A204.1 (cell line): ENCODE results near the gene TAOK3.
"Not testable (repeated sequence)": the region's sequence is repeated elsewhere in the genome, so short reads cannot be mapped to it uniquely, and the experiment has no call there.

Experiments
- FAIRE-seq: peaks from 2 replicates; lab custom pipeline; 2012; peaks lifted over from hg19 to GRCh38; lab: Jason Lieb, UNC

The TAOK3 gene

GRCh38 chr12:118372541-118373495 is at the start of gene TAOK3:
TAOK3 (minus strand) TSS chr12:118372907; CDS start chr12:118255567, 117,340 bp downstream.
- peak; percentile 87 for FAIRE-seq

- no peak for FAIRE-seq
Measured at GRCh38 chr12:118420673-118421072, 48.0 kb upstream of the TAOK3 start.

DNA sequence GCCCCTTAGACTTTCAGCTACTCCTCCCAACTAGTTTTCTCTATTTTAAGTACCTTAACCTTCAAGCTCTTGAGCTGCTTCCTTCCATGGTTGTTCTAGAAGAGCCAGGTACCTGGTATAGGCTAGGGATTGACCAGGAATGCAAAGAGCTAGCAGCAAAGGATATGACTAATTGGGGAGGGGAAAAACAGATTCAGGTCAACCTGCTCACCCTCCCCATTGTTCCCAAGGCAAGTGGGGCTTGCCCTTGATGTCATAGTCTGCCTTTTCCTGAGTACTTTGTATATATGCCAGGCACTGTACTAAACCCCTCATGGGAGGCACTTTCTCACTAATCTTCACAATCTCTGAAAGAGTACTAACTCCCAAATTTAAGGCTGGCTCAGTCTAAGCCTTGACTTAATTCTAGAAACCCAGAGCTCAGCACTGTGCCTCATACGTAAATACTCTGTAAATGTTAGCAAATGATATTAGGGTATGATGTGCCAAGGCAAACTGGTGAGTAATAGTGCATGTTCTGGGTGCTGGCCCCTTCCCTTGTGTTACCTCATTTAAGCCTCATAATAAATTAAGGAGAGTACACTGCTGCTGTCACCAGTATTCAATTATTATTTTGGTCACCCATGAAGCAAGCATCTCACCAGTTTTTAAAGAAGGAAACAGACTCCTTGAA is 45.8 kb upstream of the TAOK3 start:
- no peak for FAIRE-seq

DNA sequence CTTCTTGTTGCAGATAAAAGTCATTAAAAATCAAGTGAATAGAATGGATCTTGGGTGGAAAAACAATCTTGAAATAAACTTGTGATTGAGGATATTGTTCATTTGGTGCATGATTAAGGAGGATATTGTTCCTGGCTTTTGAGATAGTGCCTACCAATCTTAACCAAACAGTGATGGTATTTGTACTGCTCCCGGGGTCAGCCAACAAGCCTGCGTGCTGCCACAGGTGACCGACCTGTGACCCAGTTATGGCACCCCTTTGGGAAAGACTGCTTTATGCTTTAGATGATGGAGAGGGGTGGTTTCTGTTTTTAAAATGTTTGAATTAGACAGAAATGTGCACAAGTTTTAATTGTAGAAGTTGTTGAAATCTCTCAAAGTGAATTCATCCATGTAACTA is 45.2 kb upstream of the TAOK3 start:
- no peak for FAIRE-seq

- FAIRE-seq = no peak
Measured at GRCh38 chr12:118409834-118410233, 37.1 kb upstream of the TAOK3 start.

GRCh38 chr12:118408241-118408640 is 35.5 kb upstream of the TAOK3 start:
- not testable (repeated sequence) for FAIRE-seq

DNA sequence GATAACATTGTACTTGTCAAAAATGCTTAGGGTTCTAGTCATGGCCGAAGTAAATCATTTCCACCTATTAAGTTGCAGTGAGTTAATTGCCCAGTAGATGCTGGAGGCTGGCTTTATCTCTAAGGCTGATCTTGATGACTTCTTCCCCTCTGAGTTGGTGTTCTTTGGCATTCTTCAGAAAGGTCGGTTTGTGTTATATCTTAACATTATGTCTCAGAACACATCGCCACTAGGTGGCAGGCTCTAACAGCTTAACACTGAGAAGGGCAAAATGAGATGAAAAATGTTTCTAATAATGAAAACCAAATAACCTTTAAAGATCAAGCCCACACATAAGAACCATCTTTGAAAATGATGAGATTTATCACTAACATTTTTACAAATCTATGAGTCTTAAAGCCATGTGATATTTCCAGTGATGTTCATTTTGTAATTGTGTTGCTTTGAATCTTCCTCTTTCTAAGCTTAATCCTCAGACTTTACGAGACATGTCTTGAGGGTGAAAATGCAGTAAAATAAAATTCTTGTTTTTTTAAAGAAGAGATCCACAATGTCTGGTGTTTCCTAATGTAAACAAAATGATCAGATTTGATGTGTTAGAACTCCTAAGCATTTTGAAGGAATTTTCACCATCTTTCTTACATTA is 32.3 kb upstream of the TAOK3 start:
- peak; percentile 93 for FAIRE-seq

DNA sequence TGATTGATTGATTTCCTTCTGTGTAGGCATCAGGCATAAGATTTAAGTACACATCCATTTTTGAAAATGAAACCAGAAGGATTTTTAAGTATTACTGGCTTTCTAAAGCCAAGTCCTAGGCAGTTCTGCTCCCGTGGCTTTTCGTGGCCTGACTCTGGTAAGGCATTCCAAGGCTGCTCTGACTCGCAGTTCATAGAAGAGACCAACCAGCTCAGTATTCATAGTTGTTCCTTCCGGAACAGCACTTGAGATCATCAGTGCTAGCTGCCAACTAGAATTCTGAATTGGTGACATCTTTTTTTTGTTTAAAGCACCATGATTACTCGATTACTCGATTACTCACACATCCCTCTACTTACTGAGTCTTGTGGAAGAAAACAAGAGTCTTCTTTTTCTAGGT is 29.5 kb upstream of the TAOK3 start:
- no peak for FAIRE-seq

DNA sequence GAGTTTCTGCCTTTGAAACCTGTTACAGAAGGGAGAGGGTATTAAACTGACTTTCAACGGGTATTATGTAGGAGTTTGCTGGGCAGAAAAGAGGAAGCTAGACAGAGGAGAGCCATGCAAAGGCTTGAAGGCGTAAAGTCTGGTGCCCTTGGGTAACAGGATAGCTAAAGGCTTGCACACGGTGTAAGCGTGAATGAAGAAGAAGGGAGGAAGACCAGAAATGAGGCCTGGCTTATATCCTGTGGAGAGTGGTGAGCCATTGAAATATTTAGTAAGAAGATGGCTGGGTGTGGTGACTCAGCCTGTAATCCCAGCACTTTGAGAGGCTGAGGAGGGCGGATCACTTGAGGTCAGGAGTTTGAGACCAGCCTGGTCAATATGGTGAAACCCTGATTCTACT is 26.2 kb upstream of the TAOK3 start:
- FAIRE-seq = no peak

GRCh38 chr12:118398524-118398923 is 25.8 kb upstream of the TAOK3 start:
- no peak for FAIRE-seq

DNA sequence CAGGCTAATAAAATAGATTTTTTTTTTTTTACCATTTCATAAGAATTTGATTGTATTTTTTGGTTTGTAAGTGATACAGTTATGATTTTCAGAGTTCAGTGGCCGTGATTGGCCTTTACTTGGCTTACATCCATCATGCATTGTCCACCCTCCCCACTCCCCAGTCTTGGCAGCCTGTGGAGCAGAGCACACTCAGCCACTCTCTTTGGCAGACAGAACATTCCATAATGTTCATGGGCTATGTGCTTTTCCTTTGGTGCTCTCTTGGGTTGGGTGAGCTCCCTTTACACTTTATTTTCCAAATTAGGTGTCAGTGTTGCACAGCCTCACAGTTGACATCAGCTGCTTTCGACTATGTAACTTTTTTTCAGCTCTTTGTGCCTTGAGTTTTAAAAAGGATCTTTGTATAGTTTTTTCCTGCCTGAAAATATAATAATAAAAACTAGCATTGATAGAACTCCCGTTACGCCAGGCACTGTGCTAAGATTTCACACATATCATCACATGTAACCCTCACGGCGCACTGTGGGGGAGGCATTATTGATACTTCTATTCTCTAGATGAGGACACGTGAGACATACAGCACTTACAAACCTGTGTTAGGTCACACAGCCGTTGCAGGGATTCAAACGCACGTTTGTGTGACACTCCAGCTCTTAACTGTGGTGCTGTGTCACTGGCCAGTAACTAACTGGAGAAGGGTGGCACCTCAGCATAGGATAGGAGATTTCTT is 25.2 kb upstream of the TAOK3 start:
- no peak for FAIRE-seq

- FAIRE-seq = no peak
Measured at GRCh38 chr12:118391836-118392235, 19.1 kb upstream of the TAOK3 start.

DNA sequence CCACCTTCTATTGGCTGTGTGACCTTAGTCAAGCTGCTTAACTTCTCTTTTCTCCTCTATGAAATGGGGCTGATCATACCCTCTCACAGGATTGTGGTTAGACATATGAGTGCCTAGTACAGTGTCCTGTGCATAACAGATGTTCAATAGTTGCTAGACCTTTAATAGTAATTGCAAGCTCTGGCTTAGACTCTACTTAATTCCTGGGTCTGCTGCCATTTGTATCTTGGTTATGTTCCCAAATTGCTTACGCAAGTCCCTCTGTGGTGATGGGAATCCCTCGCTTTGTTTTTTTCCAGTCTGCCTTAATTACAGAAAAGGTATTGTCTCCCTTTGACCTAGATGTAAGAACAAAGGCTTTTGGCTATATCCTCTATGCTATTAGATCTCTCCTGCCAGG is 18.7 kb upstream of the TAOK3 start:
- no peak for FAIRE-seq

DNA sequence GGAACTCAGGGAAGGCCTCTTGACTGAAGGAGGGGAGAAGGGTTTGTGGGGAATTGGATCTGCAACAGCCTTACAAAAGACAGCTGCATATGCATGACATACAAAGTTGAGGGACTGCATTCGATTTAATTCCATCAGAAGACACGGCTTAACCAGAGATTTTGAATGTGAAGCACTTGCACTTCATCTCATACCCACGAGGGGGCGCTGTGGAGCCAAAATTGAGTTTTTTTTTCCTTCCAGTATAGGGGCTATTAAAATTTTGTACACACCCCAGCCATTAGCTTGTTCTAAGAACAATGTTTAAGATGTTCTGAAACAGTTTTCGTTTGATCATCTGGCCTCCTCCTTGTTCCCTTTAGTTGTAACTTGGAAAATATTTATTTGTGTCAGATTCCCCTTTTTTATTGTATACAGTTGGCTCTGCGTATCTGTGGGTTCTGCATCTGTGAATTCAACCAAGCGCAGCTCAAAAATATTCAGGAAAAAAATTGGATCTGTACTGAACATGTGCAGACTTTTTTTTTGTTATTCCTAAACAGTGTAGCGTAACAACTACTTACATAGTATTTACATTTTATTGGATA is 5.3 kb upstream of the TAOK3 start:
- FAIRE-seq = peak; percentile 90

DNA sequence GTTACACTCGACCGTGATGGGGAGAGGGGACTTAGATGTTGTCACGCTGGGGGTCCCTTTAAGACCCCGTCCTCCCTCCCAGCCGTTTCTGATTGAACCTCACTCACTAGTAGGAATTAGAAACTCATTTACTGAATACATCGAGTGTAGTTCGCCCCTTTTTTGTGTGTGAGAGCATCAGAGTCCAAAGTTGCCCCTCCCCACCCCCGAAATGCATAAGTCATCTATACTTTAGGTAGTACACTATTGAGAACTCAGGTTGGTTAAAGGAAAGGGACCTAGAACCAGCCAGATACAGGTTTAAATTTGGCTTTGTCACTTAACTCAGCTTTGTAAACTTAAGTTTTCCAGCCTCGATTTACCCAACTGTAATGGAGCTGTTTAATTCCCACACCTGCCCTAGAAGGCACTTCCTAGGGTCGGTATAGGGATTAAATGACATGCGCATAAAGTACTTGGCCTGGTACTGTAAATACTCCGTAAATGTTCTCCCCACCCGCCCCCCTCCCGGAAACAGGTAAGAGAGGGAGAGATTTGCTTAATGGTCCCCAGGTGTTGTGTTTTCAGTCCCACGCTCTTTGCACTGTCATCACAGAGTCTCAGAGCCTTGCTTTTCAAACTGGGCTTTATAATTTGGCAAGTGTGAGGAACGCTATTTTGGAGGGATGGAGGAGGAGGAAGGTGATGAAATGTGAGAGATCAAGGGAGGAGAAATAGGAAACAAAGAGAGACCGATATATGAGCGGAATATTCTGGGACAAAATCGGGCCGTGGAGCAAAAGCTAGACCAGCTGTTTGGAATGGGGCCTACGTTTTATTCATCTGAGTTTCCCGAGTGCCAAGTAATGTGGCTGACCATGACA is 4.5 kb upstream of the TAOK3 start:
- FAIRE-seq = no peak

GRCh38 chr12:118376089-118377020 is 3.6 kb upstream of the TAOK3 start, which contains the start of gene SUDS3:
SUDS3 (plus strand) TSS chr12:118376555; CDS start chr12:118376692, 137 bp downstream.
- FAIRE-seq = no peak

DNA sequence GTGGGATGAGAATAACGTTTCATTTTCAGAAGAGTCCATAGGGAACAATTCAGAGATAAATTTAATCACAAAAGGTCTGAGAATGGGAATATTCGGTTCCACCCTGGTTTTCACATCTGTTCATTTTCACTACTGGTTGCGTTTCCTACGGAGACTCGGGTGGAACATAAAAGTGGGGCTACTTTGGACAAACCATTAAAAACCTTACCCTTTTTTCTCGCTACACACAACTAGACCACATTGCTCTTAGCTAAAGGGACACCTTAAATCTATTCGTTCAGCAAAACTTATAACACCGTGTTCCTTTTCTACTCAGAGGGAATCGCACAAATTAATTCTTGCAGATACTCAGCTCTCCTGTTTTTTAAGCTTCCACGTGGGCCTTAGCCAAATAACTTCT is 2.6 kb upstream of the TAOK3 start:
- FAIRE-seq = no peak

GRCh38 chr12:118374909-118375308 is 2.2 kb upstream of the TAOK3 start:
- FAIRE-seq = no peak

DNA sequence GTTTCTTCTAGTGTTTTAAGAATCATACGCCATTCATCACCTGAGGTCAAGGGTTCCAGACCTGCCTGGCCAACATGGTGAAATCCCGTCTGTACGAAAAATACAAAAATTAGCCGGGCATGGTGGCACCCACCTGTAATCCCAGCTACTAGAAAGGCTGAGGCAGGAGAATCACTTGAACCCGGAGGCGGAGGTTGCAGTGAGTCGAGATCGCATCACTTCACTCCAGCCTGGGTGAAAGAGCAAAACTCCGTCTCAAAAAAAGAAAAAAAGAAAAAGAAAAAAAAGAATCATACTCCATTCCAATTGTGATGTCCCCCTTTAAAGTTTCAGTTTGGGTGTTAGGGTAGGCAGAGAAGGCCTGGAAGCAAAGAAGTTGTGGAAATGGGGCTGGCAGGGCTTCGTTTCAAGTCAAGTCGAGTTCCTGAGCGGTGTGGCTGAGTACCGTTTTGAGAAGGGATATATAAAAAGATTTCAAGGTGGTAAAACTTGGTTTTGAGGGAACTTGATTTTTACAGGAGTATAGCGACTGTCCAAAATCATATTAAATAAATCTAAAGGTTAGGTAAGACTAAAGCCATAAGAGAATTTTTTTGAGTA is 1.5 kb upstream of the TAOK3 start:
- FAIRE-seq = no peak
